ENCODE data around the gene DDB1. TPM values are rescaled to one million over a fixed set of nuclear protein-coding genes. Genes with fewer than 3 reads are reported as not detected.

The DDB1 gene
- total RNA-seq, 1 donor from 2014 or later, result 243 TPM

GRCh38 chr11:61302550-61302949 lies 30.4 kb downstream of the DDB1 start:
- intact Hi-C loops (cut with micrococcal nuclease), result no loop called here

GRCh38 chr11:61298663-61299244 lies 34.2 kb downstream of the DDB1 start:
- intact Hi-C loops (cut with micrococcal nuclease), result loop anchor here (10.0 kb wide), 2 partner anchors 274 to 464 kb away; no protein-coding TSS in a partner anchor

- intact Hi-C loops (cut with micrococcal nuclease), result loop anchor here (10.0 kb wide), 2 partner anchors 273 to 463 kb away; no protein-coding TSS in a partner anchor
Measured at GRCh38 chr11:61297746-61298145, 35.2 kb downstream of the DDB1 start.

GRCh38 chr11:61297341-61297740 lies 35.6 kb downstream of the DDB1 start:
- intact Hi-C loops (cut with micrococcal nuclease), result loop anchor here (10.0 kb wide), 2 partner anchors 273 to 463 kb away; no protein-coding TSS in a partner anchor

GRCh38 chr11:61295596-61295926 lies 37.3 kb downstream of the DDB1 start:
- intact Hi-C loops (cut with micrococcal nuclease), result loop anchor here (2.0 to 10.0 kb wide), 4 partner anchors 25 to 461 kb away; partner anchors contain the start of gene VPS37C

GRCh38 chr11:61294717-61295595 lies 37.9 kb downstream of the DDB1 start, which contains the start of gene VWCE:
TSS of gene VWCE (minus strand) at chr11:61295316. CDS start at chr11:61295037, 279 bp downstream.
- intact Hi-C loops (cut with micrococcal nuclease), result loop anchor here (1.0 to 10.0 kb wide), 6 partner anchors 24 to 460 kb away; partner anchors contain the start of genes DDB1, TKFC and VPS37C

- intact Hi-C loops (cut with micrococcal nuclease), result loop anchor here (1.0 to 10.0 kb wide), 6 partner anchors 23 to 459 kb away; partner anchors contain the start of genes DDB1, TKFC and VPS37C
Measured at GRCh38 chr11:61293867-61294716, 38.8 kb downstream of the DDB1 start.

- intact Hi-C loops (cut with micrococcal nuclease), result loop anchor here (10.0 kb wide), 2 partner anchors 268 to 458 kb away; no protein-coding TSS in a partner anchor
Measured at GRCh38 chr11:61292356-61292755, 40.5 kb downstream of the DDB1 start.

- intact Hi-C loops (cut with micrococcal nuclease), result loop anchor here (10.0 kb wide), 2 partner anchors 266 to 456 kb away; no protein-coding TSS in a partner anchor
Measured at GRCh38 chr11:61290905-61291690, 41.8 kb downstream of the DDB1 start.

- intact Hi-C loops (cut with micrococcal nuclease), result no loop called here
Measured at GRCh38 chr11:61287338-61287977, 45.4 kb downstream of the DDB1 start.

- intact Hi-C loops (cut with micrococcal nuclease), result no loop called here
Measured at GRCh38 chr11:61283613-61284012, 49.3 kb downstream of the DDB1 start.

GRCh38 chr11:61281581-61282250 lies 51.2 kb downstream of the DDB1 start:
- intact Hi-C loops (cut with micrococcal nuclease), result no loop called here

- intact Hi-C loops (cut with micrococcal nuclease), result no loop called here
Measured at GRCh38 chr11:61280883-61281580, 51.9 kb downstream of the DDB1 start.

- intact Hi-C loops (cut with micrococcal nuclease), result no loop called here
Measured at GRCh38 chr11:61279934-61280659, 52.8 kb downstream of the DDB1 start.

GRCh38 chr11:61278001-61278470 lies 54.9 kb downstream of the DDB1 start:
- intact Hi-C loops (cut with micrococcal nuclease), result no loop called here

- intact Hi-C loops (cut with micrococcal nuclease), result no loop called here
Measured at GRCh38 chr11:61277186-61278000, 55.5 kb downstream of the DDB1 start.

GRCh38 chr11:61275191-61275590 lies 57.7 kb downstream of the DDB1 start:
- intact Hi-C loops (cut with micrococcal nuclease), result no loop called here

All from T-helper 1 cell treated with Interleukin-12 subunit alpha and Interleukin-12 subunit beta and Interleukin-4 antibody, amounts not matched to agents 30 ng/mL and 1 ng/mL, for 36 hours (primary cell).